GM12892 (cell line): ENCODE measurements around the gene PDCL2.

ENCODE experiments used
- POLR2A ChIP-seq: IDR thresholded peaks from 2 replicates; pipeline ENCODE4 v1.6.1; 2011; ENCODE audit warnings: low read depth, low read length, control low read depth
- POLR2AphosphoS5 ChIP-seq: IDR thresholded peaks from 2 replicates; pipeline ENCODE4 v1.6.1; 2011; ENCODE audit warnings: low read depth, low read length, control low read depth
- TAF1 ChIP-seq: IDR thresholded peaks from 2 replicates; pipeline ENCODE4 v1.6.1; 2011; ENCODE audit warnings: low read depth, mild to moderate bottlenecking, control low read depth, low read length, borderline replicate concordance

GRCh38 chr4:55613621-55614020, 21.6 kb upstream of the PDCL2 start:
- TF ChIP-seq POLR2A (no peak), TAF1 (no peak), POLR2AphosphoS5 (no peak)
